Activated B cell treated with CpG ODN at 0.5 μM for 24 hours (primary cell): ENCODE measurements around the gene LIN7C. TPM values are rescaled to one million over a fixed set of nuclear protein-coding genes. Genes with fewer than 3 reads are reported as not detected.

Source experiments
- ATAC-seq: fragments of 200-7000 bp; cut with Tn5 transposase; one replicate; pipeline ENCODE4 v1.10.0; 2021; ENCODE audit warnings: low read depth, mild to moderate bottlenecking, moderate library complexity
- CTCF ChIA-PET: fragments of 350-600 bp; sonication (Branson Sonifier 250); formaldehyde crosslinking; loops from one replicate; lab custom pipeline; 2021; ENCODE audit warnings: antibody characterized with exemption; lab: Charles Lee
- POLR2A ChIA-PET: fragments of 350-600 bp; sonication (Branson Sonifier 250); formaldehyde crosslinking; loops from one replicate; lab custom pipeline; 2021; ENCODE audit warnings: antibody characterized with exemption; lab: Charles Lee
- DNase-seq: peaks from one replicate; pipeline ENCODE4 v3.0.0; 2022
- H3K27ac Mint-ChIP-seq: one replicate; pipeline ENCODE4 v1.8.0; 2020; ENCODE audit warnings: mixed read lengths
- H3K27me3 Mint-ChIP-seq: one replicate; pipeline ENCODE4 v1.8.0; 2021; ENCODE audit warnings: mixed read lengths
- H3K36me3 Mint-ChIP-seq: one replicate; pipeline ENCODE4 v1.8.0; 2021; ENCODE audit warnings: low read depth, mixed read lengths
- H3K4me1 Mint-ChIP-seq: one replicate; pipeline ENCODE4 v1.8.0; 2021; ENCODE audit warnings: mixed read lengths
- H3K4me3 Mint-ChIP-seq: one replicate; pipeline ENCODE4 v1.8.0; 2020; ENCODE audit warnings: mild to moderate bottlenecking, mixed read lengths
- H3K9me3 Mint-ChIP-seq: one replicate; pipeline ENCODE4 v1.8.0; 2020; ENCODE audit warnings: mixed read lengths
- CTCF ChIP-seq: fragments of 200-600 bp; IDR thresholded peaks from one replicate; pipeline ENCODE4 v1.8.0; 2022; ENCODE audit warnings: antibody characterized with exemption, mild to moderate bottlenecking
- intact Hi-C: fragments of 100-400 bp; cut with micrococcal nuclease; formaldehyde crosslinking; loops from one replicate; pipeline ENCODE4 v1.15.1; 2024
- total RNA-seq: library from RNA; stranded (reverse); gene quantifications from 2 replicates; pipeline ENCODE4 v1.2.3, GENCODE V29; 2022

LIN7C gene
- total RNA-seq, 1 donor from 2014 or later = 23.5 TPM

DNA sequence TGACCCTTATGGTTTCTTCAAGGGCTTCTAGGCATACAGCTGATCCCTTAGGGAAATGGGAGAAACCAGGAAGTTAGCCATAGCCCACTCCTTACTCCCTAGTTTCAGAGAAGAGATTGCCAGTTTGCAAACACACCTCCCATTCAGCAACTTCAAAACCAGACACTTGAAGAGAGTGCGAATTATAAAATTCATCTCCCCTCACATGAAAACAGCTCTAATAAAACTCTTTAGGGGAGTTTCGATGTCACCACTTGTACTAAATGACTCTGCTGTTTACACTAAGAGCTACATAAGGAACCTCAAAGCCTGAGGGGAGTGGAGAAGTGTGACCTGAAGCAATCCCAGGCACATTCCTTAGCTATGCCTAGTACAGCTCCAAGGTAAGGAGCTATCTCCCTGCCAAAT, 42.3 kb downstream of the LIN7C start:
- ChIA-PET POLR2A (no interaction called here), CTCF (interaction anchor here (2.0 kb wide), 1 partner anchor 21 kb away, joined by 7 read pairs; no protein-coding TSS in a partner anchor)
- H3K36me3 Mint-ChIP-seq = no peaks in the 10 kb centered on the region
- H3K27ac Mint-ChIP-seq = no peak overlapping the region
- peaks cover 3% of the 10 kb centered on the region for H3K4me1 Mint-ChIP-seq
- TF ChIP-seq CTCF = no peak
- no peaks in the 10 kb centered on the region for H3K9me3 Mint-ChIP-seq
- peaks cover 26% of the 10 kb centered on the region for H3K27me3 Mint-ChIP-seq
- intact Hi-C loops = no loop called here
- ATAC-seq (no peak), DNase-seq (no peak)
- H3K4me3 Mint-ChIP-seq = no peak overlapping the region

DNA sequence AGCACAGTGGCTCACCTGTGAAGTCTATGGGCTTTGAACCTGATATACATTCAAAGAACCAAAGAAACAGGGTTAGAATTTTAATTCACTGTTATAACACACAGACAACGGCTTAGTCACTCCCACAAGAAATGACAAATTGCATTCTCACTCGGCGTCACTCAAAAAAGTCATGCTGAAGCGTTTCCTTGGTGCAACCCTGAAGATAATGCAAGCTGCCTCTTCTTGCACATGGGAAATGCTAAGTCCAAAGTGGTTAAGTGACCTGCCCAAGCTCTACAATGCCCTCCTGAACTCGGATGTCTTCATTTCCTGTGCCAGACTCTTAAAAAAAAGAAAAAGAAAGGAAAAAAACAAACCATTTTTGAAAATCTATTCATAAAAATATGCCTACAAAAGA, 44.0 kb downstream of the LIN7C start:
- H3K4me1 Mint-ChIP-seq = no peaks in the 10 kb centered on the region
- ChIA-PET POLR2A (no interaction called here), CTCF (no interaction called here)
- ATAC-seq (no peak), DNase-seq (no peak)
- TF ChIP-seq CTCF = no peak
- H3K27me3 Mint-ChIP-seq = peaks cover 17% of the 10 kb centered on the region
- H3K27ac Mint-ChIP-seq = no peak overlapping the region
- no peaks in the 10 kb centered on the region for H3K36me3 Mint-ChIP-seq
- no peaks in the 10 kb centered on the region for H3K9me3 Mint-ChIP-seq
- H3K4me3 Mint-ChIP-seq = no peak overlapping the region
- intact Hi-C loops = no loop called here

DNA sequence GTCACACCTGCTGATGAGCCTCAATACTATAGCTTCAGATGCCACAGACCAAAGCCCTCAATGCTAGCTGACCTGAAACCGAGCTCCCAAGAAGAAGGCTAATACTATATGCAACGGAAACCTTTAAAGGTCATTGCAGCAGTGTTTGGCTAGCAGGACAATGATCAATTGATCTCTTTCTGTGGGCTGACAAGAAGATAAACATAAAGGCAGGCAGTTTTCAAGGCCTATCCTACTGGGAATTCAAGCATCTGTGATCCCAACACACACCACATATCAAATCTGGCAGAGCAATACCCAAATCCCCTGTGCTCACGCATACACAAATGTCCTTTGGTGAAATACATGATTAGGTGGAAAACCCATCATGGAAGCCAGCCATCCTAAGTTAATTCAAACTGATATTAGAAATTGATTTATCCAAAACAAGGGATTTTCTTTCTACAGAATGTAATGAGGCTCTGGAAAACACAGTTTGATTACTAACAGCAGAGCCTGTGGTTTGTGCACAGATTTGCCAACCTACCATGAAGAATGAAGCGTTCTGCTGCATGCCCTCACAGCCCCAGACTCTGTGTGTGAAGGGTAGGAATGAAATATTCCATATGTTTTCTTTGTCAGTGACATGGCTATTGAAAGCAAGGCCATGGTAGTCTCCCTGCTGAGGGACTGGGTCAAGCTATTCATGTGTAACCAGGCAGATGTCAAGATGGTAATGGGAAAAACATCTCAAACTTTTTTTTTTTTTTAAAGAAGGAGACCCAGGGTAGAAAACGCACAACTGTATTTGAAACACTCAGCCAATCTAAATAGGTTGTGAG, 46.2 kb downstream of the LIN7C start:
- no peak overlapping the region for H3K27ac Mint-ChIP-seq
- DNase-seq (no peak), ATAC-seq (no peak)
- intact Hi-C loops = no loop called here
- ChIA-PET CTCF (no interaction called here), POLR2A (no interaction called here)
- no peaks in the 10 kb centered on the region for H3K4me1 Mint-ChIP-seq
- no peak overlapping the region for H3K4me3 Mint-ChIP-seq
- H3K36me3 Mint-ChIP-seq = no peaks in the 10 kb centered on the region
- peaks cover 11% of the 10 kb centered on the region for H3K27me3 Mint-ChIP-seq
- TF ChIP-seq CTCF = no peak
- no peaks in the 10 kb centered on the region for H3K9me3 Mint-ChIP-seq

DNA sequence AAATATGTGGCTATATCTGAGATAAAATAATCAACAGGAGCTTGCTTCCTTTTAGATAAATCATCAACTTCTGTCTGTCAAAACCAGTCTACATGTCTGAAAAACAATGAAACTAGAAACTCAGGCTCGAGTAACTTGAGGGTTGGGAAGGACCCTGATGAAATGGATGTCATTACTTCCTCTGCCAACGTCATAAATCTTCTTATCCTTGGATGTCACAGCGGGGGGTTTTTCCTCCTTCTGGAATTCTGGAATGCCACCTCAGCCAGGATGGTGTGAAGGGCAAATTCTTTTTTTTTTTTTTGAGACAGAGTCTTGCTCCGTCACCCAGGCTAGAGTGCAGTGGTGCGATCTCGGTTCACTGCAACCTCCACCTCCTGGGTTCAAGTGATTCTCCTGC, 47.4 kb downstream of the LIN7C start:
- Mint-ChIP-seq H3K9me3 (no peaks in the 10 kb centered on the region), H3K27ac (no peak overlapping the region), H3K4me1 (no peaks in the 10 kb centered on the region), H3K36me3 (no peaks in the 10 kb centered on the region), H3K4me3 (no peak overlapping the region), H3K27me3 (peaks cover 11% of the 10 kb centered on the region)
- CTCF ChIA-PET = no interaction called here
- TF ChIP-seq CTCF = no peak
- intact Hi-C loops = no loop called here
- POLR2A ChIA-PET = no interaction called here
- DNase-seq (no peak), ATAC-seq (no peak)

- intact Hi-C loops = no loop called here
- Mint-ChIP-seq H3K9me3 (no peaks in the 10 kb centered on the region), H3K27me3 (peaks cover 7% of the 10 kb centered on the region), H3K36me3 (no peaks in the 10 kb centered on the region), H3K27ac (no peak overlapping the region), H3K4me1 (no peaks in the 10 kb centered on the region), H3K4me3 (no peak overlapping the region)
- ATAC-seq = no peak
- no peak for DNase-seq
- CTCF ChIA-PET = no interaction called here
- no peak for TF ChIP-seq CTCF
- POLR2A ChIA-PET = no interaction called here
These were observed 48.4 kb downstream of the LIN7C start for GRCh38 chr11:27458182-27458581.
